Endodermal cell (in vitro differentiated cells): ENCODE data around the gene HLA-E. TPM values are rescaled to one million over a fixed set of nuclear protein-coding genes. Genes with fewer than 3 reads are reported as not detected.

Source experiments
- DNase-seq: peaks from one replicate; pipeline ENCODE4 v3.0.0-alpha.2; 2017
- H3K27ac ChIP-seq: 2 replicates; pipeline ENCODE4 v1.5.1; 2013; ENCODE audit warnings: mild to moderate bottlenecking, low read depth, low read length, moderate library complexity
- H3K27me3 ChIP-seq: 2 replicates; pipeline ENCODE4 v1.6.1; 2013; ENCODE audit warnings: mild to moderate bottlenecking, low read length, moderate library complexity; ENCODE audit not compliant: insufficient read depth, control insufficient read depth, poor library complexity, severe bottlenecking
- H3K36me3 ChIP-seq: 2 replicates; pipeline ENCODE4 v1.7.0; 2013; ENCODE audit warnings: mild to moderate bottlenecking, low read length, moderate library complexity; ENCODE audit not compliant: control insufficient read depth, insufficient read depth
- H3K4me1 ChIP-seq: one replicate; pipeline ENCODE4 v1.7.0; 2013; ENCODE audit warnings: low read length; ENCODE audit not compliant: control insufficient read depth, insufficient read depth
- H3K4me3 ChIP-seq: 2 replicates; pipeline ENCODE4 v1.5.1; 2013; ENCODE audit warnings: mild to moderate bottlenecking, low read length, moderate library complexity
- H3K9ac ChIP-seq: 2 replicates; pipeline ENCODE4 v1.6.1; 2013; ENCODE audit warnings: mild to moderate bottlenecking, low read length, moderate library complexity; ENCODE audit not compliant: poor library complexity, severe bottlenecking; ENCODE audit errors: extremely low read depth
- H3K9me3 ChIP-seq: 2 replicates; pipeline ENCODE4 v1.6.1; 2013; ENCODE audit warnings: mild to moderate bottlenecking, low read length, moderate library complexity; ENCODE audit not compliant: control insufficient read depth
- H3K27ac Mint-ChIP-seq: 2 replicates; pipeline ENCODE4 v1.8.0; 2020; ENCODE audit warnings: mixed read lengths
- H3K27me3 Mint-ChIP-seq: 2 replicates; pipeline ENCODE4 v1.8.0; 2021; ENCODE audit warnings: mild to moderate bottlenecking, mixed read lengths; ENCODE audit not compliant: insufficient read depth
- H3K36me3 Mint-ChIP-seq: 2 replicates; pipeline ENCODE4 v1.8.0; 2020; ENCODE audit warnings: low read depth, mixed read lengths
- H3K4me1 Mint-ChIP-seq: 2 replicates; pipeline ENCODE4 v1.8.0; 2020; ENCODE audit warnings: mixed read lengths
- H3K4me3 Mint-ChIP-seq: 2 replicates; pipeline ENCODE4 v1.8.0; 2020; ENCODE audit warnings: mild to moderate bottlenecking, moderate library complexity, mixed read lengths
- H3K9me3 Mint-ChIP-seq: 2 replicates; pipeline ENCODE4 v1.8.0; 2020; ENCODE audit warnings: mild to moderate bottlenecking, mixed read lengths
- CTCF ChIP-seq: fragments of 200-600 bp; sonication (generic); conservative IDR thresholded peaks from 2 replicates; pipeline ENCODE4 v1.5.0; 2021; ENCODE audit warnings: antibody characterized with exemption, mild to moderate bottlenecking
- WGBS, 2 experiments: methylation state at CpG; one replicate each; pipeline versions ENCODE4 v1.1.5 to v1.1.7; 2013; ENCODE audit warnings: missing lambda C conversion rate in 2 of 2, mixed read lengths in 1 of 2; ENCODE audit not compliant: insufficient coverage in 1 of 2, insufficient read length in 1 of 2; 5-methylcytosine and 5-hydroxymethylcytosine counted together
- total RNA-seq, 2 donors: library from RNA; stranded (reverse); fragmentation: NEBNext Ultra II Directional in 1 of 2; extraction: Animal tissue kit (Norgen Biotek cat#: 25700) in 1 of 2; gene quantifications; 2 replicates in 1 of 2; 3 replicates in 1 of 2; pipeline ENCODE4 v1.2.1, GENCODE V29; 2021

Gene HLA-E
- total RNA-seq, 2 donors from 2014 or later = 31.7 to 38.4 TPM

- no peak overlapping the region for H3K27ac Mint-ChIP-seq
- Histone ChIP-seq H3K27me3 (no peaks in the 10 kb centered on the region), H3K9me3 (no peaks in the 10 kb centered on the region), H3K36me3 (peaks cover 8% of the 10 kb centered on the region), H3K27ac (no peak overlapping the region), H3K4me1 (no peaks in the 10 kb centered on the region), H3K9ac (no peak overlapping the region), H3K4me3 (peak overlapping the region; percentile 81)
- peak; percentile 100 for TF ChIP-seq CTCF
- H3K4me1 Mint-ChIP-seq = peaks cover 3% of the 10 kb centered on the region
- peak overlapping the region; percentile 55 for H3K4me3 Mint-ChIP-seq
- H3K36me3 Mint-ChIP-seq = peaks cover 6% of the 10 kb centered on the region
- peak; percentile 91 for DNase-seq
- WGBS, 2 experiments = 29 to 38% methylated on average over 18 to 23 of the region's 23 CpGs
- peaks cover 6% of the 10 kb centered on the region for H3K27me3 Mint-ChIP-seq
- H3K9me3 Mint-ChIP-seq = no peaks in the 10 kb centered on the region
Measured at GRCh38 chr6:30541515-30542403, 52.5 kb downstream of the HLA-E start.

- TF ChIP-seq CTCF = no peak
- H3K27me3 Mint-ChIP-seq = peaks cover 6% of the 10 kb centered on the region
- no peak overlapping the region for H3K27ac ChIP-seq
- H3K4me3 Mint-ChIP-seq = no peak overlapping the region
- no peak overlapping the region for H3K27ac Mint-ChIP-seq
- peaks cover 8% of the 10 kb centered on the region for H3K36me3 Mint-ChIP-seq
- H3K27me3 ChIP-seq = no peaks in the 10 kb centered on the region
- no peak overlapping the region for H3K4me3 ChIP-seq
- WGBS, 2 experiments = 67 to 68% methylated on average over 4 of the region's 4 CpGs
- no peaks in the 10 kb centered on the region for H3K9me3 ChIP-seq
- H3K9ac ChIP-seq = no peak overlapping the region
- peaks cover 3% of the 10 kb centered on the region for H3K4me1 Mint-ChIP-seq
- H3K36me3 ChIP-seq = peaks cover 11% of the 10 kb centered on the region
- no peaks in the 10 kb centered on the region for H3K4me1 ChIP-seq
- no peaks in the 10 kb centered on the region for H3K9me3 Mint-ChIP-seq
- DNase-seq = no peak
Measured at GRCh38 chr6:30542404-30542725, 53.1 kb downstream of the HLA-E start.

- Histone ChIP-seq H3K9ac (no peak overlapping the region), H3K27ac (no peak overlapping the region), H3K27me3 (no peaks in the 10 kb centered on the region), H3K4me1 (no peaks in the 10 kb centered on the region), H3K9me3 (no peaks in the 10 kb centered on the region), H3K36me3 (peaks cover 15% of the 10 kb centered on the region), H3K4me3 (no peak overlapping the region)
- H3K4me1 Mint-ChIP-seq = peaks cover 3% of the 10 kb centered on the region
- peak; percentile 30 for TF ChIP-seq CTCF
- H3K36me3 Mint-ChIP-seq = peaks cover 8% of the 10 kb centered on the region
- H3K9me3 Mint-ChIP-seq = no peaks in the 10 kb centered on the region
- 95% methylated on average over 1 of the region's 1 CpG; no CpG with 5 or more reads in 1 of the 2 experiments for WGBS, 2 experiments
- H3K4me3 Mint-ChIP-seq = no peak overlapping the region
- DNase-seq = peak; percentile 32
- peaks cover 6% of the 10 kb centered on the region for H3K27me3 Mint-ChIP-seq
- H3K27ac Mint-ChIP-seq = no peak overlapping the region
Measured at GRCh38 chr6:30542915-30543314, 53.6 kb downstream of the HLA-E start.

Other genes with a start within 250 kb of the HLA-E start
- 10 to 100 TPM; 16.4 to 17.1 TPM for gene TRIM39, start 162.6 kb upstream of the HLA-E start, total RNA-seq
- gene RPP21, start 144.4 kb upstream of the HLA-E start, total RNA-seq = 10 to 100 TPM; 52.2 to 59.7 TPM
- gene GNL1, start 67.0 kb downstream of the HLA-E start, total RNA-seq = 10 to 100 TPM; 82.1 to 93.5 TPM
- 10 to 100 TPM; 10.9 to 12.0 TPM for gene PRR3, start 67.8 kb downstream of the HLA-E start, total RNA-seq
- 10 to 100 TPM; 84.9 to 89.3 TPM for gene ABCF1, start 81.9 kb downstream of the HLA-E start, total RNA-seq
- gene PPP1R10, start 127.7 kb downstream of the HLA-E start, total RNA-seq = 100 to 1,000 TPM; 122 to 126 TPM
- gene MRPS18B, start 128.3 kb downstream of the HLA-E start, total RNA-seq = 10 to 100 TPM; 37.6 to 39.7 TPM
- 10 to 100 TPM; 31.6 to 38.0 TPM for gene ATAT1, start 137.4 kb downstream of the HLA-E start, total RNA-seq
- gene C6orf136, start 157.6 kb downstream of the HLA-E start, total RNA-seq = 10 to 100 TPM; 17.9 to 24.3 TPM
- 10 to 100 TPM; 33.5 to 33.9 TPM for gene DHX16, start 183.5 kb downstream of the HLA-E start, total RNA-seq
- 10 to 100 TPM; 27.6 to 31.4 TPM for gene PPP1R18, start 197.1 kb downstream of the HLA-E start, total RNA-seq
- 10 to 100 TPM; 37.1 TPM for gene NRM, start 201.5 kb downstream of the HLA-E start, total RNA-seq
- 10 to 100 TPM; 79.0 to 95.1 TPM for gene MDC1, start 227.8 kb downstream of the HLA-E start, total RNA-seq
- 1,000 to 10,000 TPM; 1,504 to 1,815 TPM for gene TUBB, start 230.8 kb downstream of the HLA-E start, total RNA-seq